Loucy (cell line): Measurements from ENCODE around the gene SRSF9.

Experiments used
- EZH2phosphoT487 ChIP-seq: fragments of 200-600 bp; IDR thresholded peaks from 2 replicates; pipeline ENCODE4 v1.6.1; 2018; ENCODE audit warnings: antibody characterized with exemption, mild to moderate bottlenecking, moderate library complexity, borderline replicate concordance
- TF ChIP-seq, protein P1 (sequence below): fragments of 200-600 bp; sonication (generic); conservative IDR thresholded peaks from 2 replicates; pipeline ENCODE4 v1.5.1; 2014; ENCODE audit warnings: mild to moderate bottlenecking, antibody characterized with exemption, low read length

GRCh38 chr12:120432772-120433525 lies 36.6 kb downstream of the SRSF9 start:
- TF ChIP-seq, protein P1, sequence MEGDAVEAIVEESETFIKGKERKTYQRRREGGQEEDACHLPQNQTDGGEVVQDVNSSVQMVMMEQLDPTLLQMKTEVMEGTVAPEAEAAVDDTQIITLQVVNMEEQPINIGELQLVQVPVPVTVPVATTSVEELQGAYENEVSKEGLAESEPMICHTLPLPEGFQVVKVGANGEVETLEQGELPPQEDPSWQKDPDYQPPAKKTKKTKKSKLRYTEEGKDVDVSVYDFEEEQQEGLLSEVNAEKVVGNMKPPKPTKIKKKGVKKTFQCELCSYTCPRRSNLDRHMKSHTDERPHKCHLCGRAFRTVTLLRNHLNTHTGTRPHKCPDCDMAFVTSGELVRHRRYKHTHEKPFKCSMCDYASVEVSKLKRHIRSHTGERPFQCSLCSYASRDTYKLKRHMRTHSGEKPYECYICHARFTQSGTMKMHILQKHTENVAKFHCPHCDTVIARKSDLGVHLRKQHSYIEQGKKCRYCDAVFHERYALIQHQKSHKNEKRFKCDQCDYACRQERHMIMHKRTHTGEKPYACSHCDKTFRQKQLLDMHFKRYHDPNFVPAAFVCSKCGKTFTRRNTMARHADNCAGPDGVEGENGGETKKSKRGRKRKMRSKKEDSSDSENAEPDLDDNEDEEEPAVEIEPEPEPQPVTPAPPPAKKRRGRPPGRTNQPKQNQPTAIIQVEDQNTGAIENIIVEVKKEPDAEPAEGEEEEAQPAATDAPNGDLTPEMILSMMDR = no peak
- no peak for TF ChIP-seq EZH2phosphoT487
